Naive thymus-derived CD4-positive, alpha-beta T cell (primary cell): ENCODE data around the gene AQP11. TPM values are rescaled to one million over a fixed set of nuclear protein-coding genes. Genes with fewer than 3 reads are reported as not detected.
"Not testable (repeated sequence)": the region's sequence is repeated elsewhere in the genome, so short reads cannot be mapped to it uniquely, and the experiment has no call there.

ENCODE experiments used
- ATAC-seq: fragments of 150-1000 bp; cut with Tn5 transposase; 2 replicates; pipeline ENCODE4 v1.10.0; 2021; ENCODE audit warnings: mild to moderate bottlenecking, moderate library complexity
- CTCF ChIA-PET: fragments of 350-600 bp; sonication (Branson Sonifier 250); formaldehyde crosslinking; loops from one replicate; lab custom pipeline; 2021; ENCODE audit warnings: antibody characterized with exemption; lab: Charles Lee
- POLR2A ChIA-PET: fragments of 350-600 bp; sonication (Branson Sonifier 250); formaldehyde crosslinking; loops from one replicate; lab custom pipeline; 2021; ENCODE audit warnings: antibody characterized with exemption, inconsistent platforms; lab: Charles Lee
- DNase-seq, 9 donors: peaks; one replicate each; pipeline versions ENCODE4 v3.0.0 to v3.0.0-alpha.2; 2020 to 2022; ENCODE audit warnings: mixed read lengths in 1 of 9
- H3K27ac ChIP-seq: one replicate; pipeline ENCODE4 v1.7.0; 2013; ENCODE audit warnings: mild to moderate bottlenecking, low read depth, low read length, moderate library complexity
- H3K27me3 ChIP-seq, 2 donors: one replicate each; pipeline ENCODE4 v1.7.0; 2013; ENCODE audit warnings: low read length in 2 of 2, mild to moderate bottlenecking in 2 of 2, moderate library complexity in 2 of 2; ENCODE audit not compliant: control insufficient read depth in 2 of 2, insufficient read depth in 2 of 2
- H3K36me3 ChIP-seq, 3 experiments: 1 replicate in 2 of 3; 2 replicates in 1 of 3; pipeline ENCODE4 v1.7.0; 2013; ENCODE audit warnings: low read length in 3 of 3, mild to moderate bottlenecking in 3 of 3, moderate library complexity in 1 of 3; ENCODE audit not compliant: insufficient read depth in 3 of 3, control insufficient read depth in 2 of 3
- H3K4me1 ChIP-seq, 2 donors: one replicate each; pipeline ENCODE4 v1.7.0; 2013; ENCODE audit warnings: low read length in 2 of 2, mild to moderate bottlenecking in 2 of 2, moderate library complexity in 1 of 2; ENCODE audit not compliant: control insufficient read depth in 2 of 2, insufficient read depth in 2 of 2
- H3K4me3 ChIP-seq: 2 replicates; pipeline ENCODE4 v1.7.0; 2013; ENCODE audit warnings: mild to moderate bottlenecking, low read length
- H3K9me3 ChIP-seq, 3 experiments: 1 replicate in 2 of 3; 2 replicates in 1 of 3; pipeline ENCODE4 v1.7.0; 2013; ENCODE audit warnings: low read length in 3 of 3; ENCODE audit not compliant: control insufficient read depth in 2 of 3
- H3K27ac Mint-ChIP-seq, 9 donors: one replicate each; pipeline ENCODE4 v1.8.0; 2020 to 2022; ENCODE audit warnings: mixed read lengths in 9 of 9, mild to moderate bottlenecking in 8 of 9, moderate library complexity in 5 of 9, inconsistent platforms in 2 of 9
- H3K27me3 Mint-ChIP-seq, 5 donors: one replicate each; pipeline ENCODE4 v1.8.0; 2021 to 2022; ENCODE audit warnings: mixed read lengths in 5 of 5, mild to moderate bottlenecking in 1 of 5
- H3K36me3 Mint-ChIP-seq, 5 donors: one replicate each; pipeline ENCODE4 v1.8.0; 2020 to 2022; ENCODE audit warnings: mixed read lengths in 5 of 5, mild to moderate bottlenecking in 3 of 5, inconsistent platforms in 1 of 5
- H3K4me1 Mint-ChIP-seq, 7 donors: one replicate each; pipeline ENCODE4 v1.8.0; 2020 to 2022; ENCODE audit warnings: mixed read lengths in 7 of 7, mild to moderate bottlenecking in 3 of 7, inconsistent platforms in 1 of 7
- H3K4me3 Mint-ChIP-seq, 10 donors: one replicate each; pipeline ENCODE4 v1.8.0; 2020 to 2022; ENCODE audit warnings: mild to moderate bottlenecking in 10 of 10, mixed read lengths in 10 of 10, moderate library complexity in 6 of 10, inconsistent platforms in 2 of 10
- H3K9me3 Mint-ChIP-seq, 11 donors: one replicate each; pipeline ENCODE4 v1.8.0; 2020 to 2022; ENCODE audit warnings: mixed read lengths in 11 of 11, mild to moderate bottlenecking in 4 of 11, inconsistent platforms in 1 of 11, moderate library complexity in 1 of 11
- intact Hi-C, 2 donors: fragments of 100-400 bp; cut with micrococcal nuclease; formaldehyde crosslinking; loops; one replicate each; pipeline ENCODE4 v1.15.1; 2023
- polyA plus RNA-seq, 2 donors: library from polyadenylated mRNA; unstranded; fragments of 300-500 nt; fragmentation: Illumina TruSeq; gene quantifications; one replicate each; pipeline ENCODE4 v1.2.3, GENCODE V29; 2021
- total RNA-seq, 6 experiments: library from RNA in 5 of 6; stranded (reverse) in 5 of 6; gene quantifications; 1 replicate in 5 of 6; 2 replicates in 1 of 6; pipeline ENCODE4 v1.2.3 and lab custom pipeline; 2021 to 2026

Gene AQP11
- total and polyA plus RNA-seq, 7 experiments from 2014 or later, result 0.27 to 1.1 (median 0.78) TPM; not detected in 1

- ATAC-seq (no peak), DNase-seq (no peak)
- no peaks in the 10 kb centered on the region for H3K4me1 ChIP-seq
- H3K36me3 Mint-ChIP-seq, result peaks cover 0 to 11% (median 10%) of the 10 kb centered on the region in 5 donors
- ChIA-PET POLR2A (no interaction called here), CTCF (no interaction called here)
- H3K9me3 ChIP-seq, result no peaks in the 10 kb centered on the region
- H3K27ac ChIP-seq, result no peak overlapping the region
- H3K4me3 ChIP-seq, result no peak overlapping the region
- no peaks in the 10 kb centered on the region for H3K4me1 Mint-ChIP-seq
- intact Hi-C loops, result no loop called here
- peaks cover 9 to 27% (median 20%) of the 10 kb centered on the region in 5 donors for H3K27me3 Mint-ChIP-seq
- H3K9me3 Mint-ChIP-seq, result peaks cover 0 to 22% (median 6%) of the 10 kb centered on the region in 11 donors
- no peak overlapping the region for H3K27ac Mint-ChIP-seq
- H3K36me3 ChIP-seq, result no peaks in the 10 kb centered on the region
- H3K27me3 ChIP-seq, result no peaks in the 10 kb centered on the region
- H3K4me3 Mint-ChIP-seq, result no peak overlapping the region
These were observed 20.7 kb upstream of the AQP11 start for GRCh38 chr11:77568916-77569675.

GRCh38 chr11:77569676-77570070 is 20.1 kb upstream of the AQP11 start:
- Mint-ChIP-seq H3K9me3 (peaks cover 0 to 17% (median 6%) of the 10 kb centered on the region in 11 donors), H3K4me3 (no peak overlapping the region), H3K4me1 (no peaks in the 10 kb centered on the region), H3K27me3 (peaks cover 9 to 27% (median 20%) of the 10 kb centered on the region in 5 donors), H3K27ac (peak overlapping the region in 1 of 9 donors; percentile 41), H3K36me3 (peaks cover 0 to 11% (median 10%) of the 10 kb centered on the region in 5 donors)
- POLR2A ChIA-PET, result no interaction called here
- Histone ChIP-seq H3K27ac (no peak overlapping the region), H3K4me1 (no peaks in the 10 kb centered on the region), H3K27me3 (no peaks in the 10 kb centered on the region), H3K36me3 (no peaks in the 10 kb centered on the region), H3K4me3 (no peak overlapping the region), H3K9me3 (no peaks in the 10 kb centered on the region)
- CTCF ChIA-PET, result no interaction called here
- ATAC-seq (no peak), DNase-seq (no peak)
- intact Hi-C loops, result no loop called here

- H3K27ac ChIP-seq, H3K27me3 ChIP-seq, ATAC-seq, H3K9me3 ChIP-seq, intact Hi-C loops, H3K4me1 Mint-ChIP-seq, H3K36me3 Mint-ChIP-seq, H3K4me3 ChIP-seq, DNase-seq, H3K36me3 ChIP-seq, H3K9me3 Mint-ChIP-seq, CTCF ChIA-PET, H3K27ac Mint-ChIP-seq, POLR2A ChIA-PET, H3K4me1 ChIP-seq, H3K4me3 Mint-ChIP-seq: not testable (repeated sequence)
- peaks cover 3 to 27% (median 20%) of the 10 kb centered on the region in 5 donors for H3K27me3 Mint-ChIP-seq
These were observed 18.9 kb upstream of the AQP11 start for GRCh38 chr11:77570896-77571295.

- H3K4me3 Mint-ChIP-seq, intact Hi-C loops, H3K9me3 Mint-ChIP-seq, H3K36me3 Mint-ChIP-seq, H3K27me3 Mint-ChIP-seq, H3K4me3 ChIP-seq, H3K27me3 ChIP-seq, H3K27ac ChIP-seq, H3K27ac Mint-ChIP-seq, CTCF ChIA-PET, H3K4me1 Mint-ChIP-seq, POLR2A ChIA-PET, H3K36me3 ChIP-seq, H3K4me1 ChIP-seq, H3K9me3 ChIP-seq, ATAC-seq, DNase-seq: not testable (repeated sequence)
These were observed 14.3 kb upstream of the AQP11 start for GRCh38 chr11:77575428-77575827.

GRCh38 chr11:77580712-77581337 is 8.9 kb upstream of the AQP11 start:
- POLR2A ChIA-PET, result interaction anchor here (0.6 kb wide), 1 partner anchor 346 kb away, joined by 4 read pairs; no protein-coding TSS in a partner anchor
- peaks cover 0 to 28% (median 10%) of the 10 kb centered on the region in 11 donors for H3K9me3 Mint-ChIP-seq
- CTCF ChIA-PET, result no interaction called here
- peaks cover 0 to 13% (median 5%) of the 10 kb centered on the region in 5 donors for H3K36me3 Mint-ChIP-seq
- Histone ChIP-seq H3K9me3 (peaks cover 0 to 7% (median 0%) of the 10 kb centered on the region in 3 experiments), H3K27ac (no peak overlapping the region), H3K27me3 (no peaks in the 10 kb centered on the region), H3K4me1 (no peaks in the 10 kb centered on the region), H3K36me3 (no peaks in the 10 kb centered on the region), H3K4me3 (no peak overlapping the region)
- H3K27me3 Mint-ChIP-seq, result peaks cover 0 to 9% (median 8%) of the 10 kb centered on the region in 5 donors
- no peak for ATAC-seq
- H3K4me1 Mint-ChIP-seq, result no peaks in the 10 kb centered on the region
- H3K4me3 Mint-ChIP-seq, result no peak overlapping the region
- H3K27ac Mint-ChIP-seq, result no peak overlapping the region
- intact Hi-C loops, result no loop called here
- DNase-seq, result no peak

- ChIA-PET CTCF (no interaction called here), POLR2A (no interaction called here)
- no peak for DNase-seq
- H3K27me3 ChIP-seq, result peaks cover 0 to 3% of the 10 kb centered on the region in 2 donors
- peaks cover 14 to 18% (median 15%) of the 10 kb centered on the region in 7 donors for H3K4me1 Mint-ChIP-seq
- intact Hi-C loops, result no loop called here
- H3K27ac ChIP-seq, result peak overlapping the region; percentile 17
- H3K36me3 Mint-ChIP-seq, result peaks cover 0 to 5% (median 0%) of the 10 kb centered on the region in 5 donors
- H3K9me3 Mint-ChIP-seq, result peaks cover 0 to 1% (median 0%) of the 10 kb centered on the region in 11 donors
- H3K27me3 Mint-ChIP-seq, result peaks cover 11 to 20% (median 16%) of the 10 kb centered on the region in 5 donors
- H3K27ac Mint-ChIP-seq, result peak overlapping the region in 4 of 9 donors; percentile 19 to 48 (median 34)
- H3K36me3 ChIP-seq, result no peaks in the 10 kb centered on the region
- peak overlapping the region; percentile 64 for H3K4me3 ChIP-seq
- H3K9me3 ChIP-seq, result no peaks in the 10 kb centered on the region
- peak overlapping the region; percentile 79 to 93 (median 86) for H3K4me3 Mint-ChIP-seq
- ATAC-seq, result peak; percentile 39
- H3K4me1 ChIP-seq, result peaks cover 0 to 5% of the 10 kb centered on the region in 2 donors
These were observed 602 bp upstream of the AQP11 start for GRCh38 chr11:77589181-77589520.
